K562 (cell line): ENCODE results near the gene PDZK1IP1. TPM values are rescaled to one million over a fixed set of nuclear protein-coding genes. Genes with fewer than 3 reads are reported as not detected.
A peak's percentile ranks its signal among the peaks of the same experiment; 100 is the strongest.

Experiments
- ARID1B ChIP-seq: fragments of 450-650 bp; IDR thresholded peaks from 2 replicates; pipeline ENCODE4 v1.6.1; 2016; ENCODE audit warnings: antibody characterized with exemption, mild to moderate bottlenecking, inconsistent platforms
- CEBPZ ChIP-seq: fragments of 150-350 bp; IDR thresholded peaks from 2 replicates; pipeline ENCODE4 v1.6.1; 2014; ENCODE audit warnings: low read depth, mild to moderate bottlenecking, low read length, borderline replicate concordance
- CTCF ChIP-seq, 3 experiments: IDR thresholded peaks in 2 of 3; conservative IDR thresholded peaks in 1 of 3; 2 replicates each; pipeline ENCODE4 v1.5.1; 2011 to 2012; ENCODE audit warnings: low read length in 3 of 3, mild to moderate bottlenecking in 3 of 3, control low read depth in 2 of 3, improper control_type of control experiment in 1 of 3, inconsistent platforms in 1 of 3, low read depth in 1 of 3, mixed read lengths in 1 of 3, moderate library complexity in 1 of 3; ENCODE audit not compliant: insufficient read depth in 2 of 3
- HDGF ChIP-seq: fragments of 450-650 bp; IDR thresholded peaks from 2 replicates; pipeline ENCODE4 v1.6.1; 2016
- IRF9 ChIP-seq: fragments of 450-650 bp; IDR thresholded peaks from 2 replicates; pipeline ENCODE4 v1.6.1; 2016; ENCODE audit warnings: missing biosample characterization, missing genetic modification characterization
- JUNB ChIP-seq: fragments of 450-650 bp; formaldehyde crosslinking; conservative IDR thresholded peaks from 2 replicates; pipeline ENCODE4 v1.4.0; 2020; ENCODE audit warnings: mild to moderate bottlenecking
- NR3C1 ChIP-seq: sonication (generic); formaldehyde crosslinking; IDR thresholded peaks from 2 replicates; pipeline ENCODE4 v1.8.1; 2022; ENCODE audit warnings: missing genetic modification reagents
- PHTF2 ChIP-seq: fragments of 250-450 bp; sonication (Bioruptor Pico); IDR thresholded peaks from 2 replicates; pipeline ENCODE4 v1.5.0; 2021; ENCODE audit warnings: mild to moderate bottlenecking
- PRPF4 ChIP-seq: fragments of 200-400 bp; formaldehyde crosslinking; IDR thresholded peaks from one replicate; pipeline ENCODE4 v1.6.1; 2017; ENCODE audit warnings: low read length, low read depth, mild to moderate bottlenecking; ENCODE audit not compliant: insufficient read depth, poor library complexity, severe bottlenecking
- ZNF165 ChIP-seq: fragments of 250-450 bp; sonication (Bioruptor Pico); IDR thresholded peaks from 2 replicates; pipeline ENCODE4 v1.4.0; 2020; ENCODE audit warnings: borderline replicate concordance
- ZNF274 ChIP-seq: IDR thresholded peaks from 2 replicates; pipeline ENCODE4 v1.6.1; 2011; ENCODE audit warnings: low read depth, mild to moderate bottlenecking, low read length, moderate library complexity, borderline replicate concordance
- ZNF347 ChIP-seq: fragments of 450-650 bp; formaldehyde crosslinking; IDR thresholded peaks from 2 replicates; pipeline ENCODE4 v1.4.0; 2020; ENCODE audit warnings: low read depth, mild to moderate bottlenecking, moderate library complexity
- ZNF778 ChIP-seq: fragments of 450-650 bp; formaldehyde crosslinking; IDR thresholded peaks from 2 replicates; pipeline ENCODE4 v1.4.0; 2020; ENCODE audit warnings: mild to moderate bottlenecking, moderate library complexity
- ZSCAN29 ChIP-seq: fragments of 450-650 bp; IDR thresholded peaks from 2 replicates; pipeline ENCODE4 v1.6.1; 2017
- polyA plus RNA-seq, 8 experiments: library from polyadenylated mRNA; depleted of rRNA in 4 of 8; stranded (reverse) in 5 of 8; unstranded in 3 of 8; fragments of >200 nt; fragmentation: Nextera tagmentation in 2 of 8; fragmentation: Illumina TruSeq in 1 of 8; extraction: Ambion mirVana in 2 of 8; extraction: Trizol in 1 of 8; gene quantifications; 2 replicates each; pipeline versions ENCODE4 v1.2.1 to v1.2.3, GENCODE V29; 2011 to 2014; ENCODE audit warnings: inconsistent platforms in 1 of 8, missing spikeins in 1 of 8
- total RNA-seq, 7 experiments: library from RNA; depleted of rRNA in 6 of 7; stranded (reverse); fragments of >200 nt in 6 of 7; fragmentation: Illumina TruSeq in 2 of 7; extraction: Trizol in 2 of 7; gene quantifications; 2 replicates each; pipeline versions ENCODE4 v1.2.1 to v1.2.3, GENCODE V29; 2011 to 2021; ENCODE audit warnings: low replicate concordance in 1 of 7
- TF ChIP-seq, protein P1 (sequence below): fragments of 450-650 bp; IDR thresholded peaks from 2 replicates; pipeline ENCODE4 v1.7.0; 2016; ENCODE audit warnings: borderline replicate concordance
- TF ChIP-seq, protein P2 (sequence below), 2 experiments: fragments of 450-650 bp in 1 of 2; IDR thresholded peaks; 2 replicates each; pipeline ENCODE4 v1.6.1; 2011 to 2017; ENCODE audit warnings: low read depth in 2 of 2, antibody characterized with exemption in 1 of 2, borderline replicate concordance in 1 of 2, low read length in 1 of 2, mild to moderate bottlenecking in 1 of 2, mixed read lengths in 1 of 2; ENCODE audit not compliant: control insufficient read depth in 1 of 2

PDZK1IP1 gene
- total and polyA plus RNA-seq, 9 of the 15 experiments (the other 6 are each of a cell fraction or from before 2014, with no cell fraction given): 0.17 to 0.68 (median 0.53) TPM; not detected in 2

DNA sequence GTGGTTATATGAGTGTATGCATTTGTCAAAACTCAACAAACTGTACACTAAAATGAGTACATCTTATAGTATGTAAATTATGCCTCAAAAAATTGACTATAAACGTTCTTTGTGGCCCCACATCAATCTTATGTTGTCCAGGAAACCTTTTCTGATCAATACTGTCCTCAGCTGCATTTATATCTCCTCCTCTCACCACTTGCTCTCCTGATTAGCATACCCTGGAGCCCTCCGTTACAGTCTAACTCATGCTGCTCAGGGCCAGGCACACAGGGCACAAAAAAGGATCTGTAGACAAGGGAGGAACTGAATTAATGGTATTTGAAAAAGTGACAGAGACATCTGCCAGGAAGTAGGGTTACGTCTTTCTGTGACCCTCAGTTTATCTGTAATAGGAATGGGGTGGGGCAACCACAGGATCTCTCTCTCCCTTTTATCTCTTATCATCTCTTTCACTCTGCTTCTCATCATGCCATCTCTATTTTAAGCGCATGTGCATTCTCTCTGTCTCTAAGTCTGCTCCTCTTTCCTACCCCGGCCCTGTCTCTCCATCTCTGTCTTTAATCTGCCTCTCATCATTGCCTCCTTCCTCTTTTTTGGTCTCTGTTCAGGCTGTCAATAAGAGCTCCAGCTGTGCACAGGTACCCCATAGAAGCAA is 49.2 kb upstream of the PDZK1IP1 start (continued):
- TF ChIP-seq CEBPZ (no peak), ZNF165 (no peak), PHTF2 (CRISPR knock-in tag) (no peak), ZNF274 (no peak), HDGF (no peak), JUNB (CRISPR knock-in tag) (no peak), NR3C1 (no peak), PRPF4 (no peak), ZNF347 (CRISPR knock-in tag) (no peak), IRF9 (tag) (no peak), ARID1B (peak; percentile 62), CTCF (IDR thresholded peaks at IDR 0.05 in 2 of 3, conservative IDR thresholded peaks at IDR 0.05 in 1 of 3; ENCODE audit: insufficient read depth in 2 of 3, low read depth in 1 of 3, low read length in 3 of 3) (no peak), ZSCAN29 (no peak), ZNF778 (CRISPR knock-in tag) (no peak)
- TF ChIP-seq, protein P1, sequence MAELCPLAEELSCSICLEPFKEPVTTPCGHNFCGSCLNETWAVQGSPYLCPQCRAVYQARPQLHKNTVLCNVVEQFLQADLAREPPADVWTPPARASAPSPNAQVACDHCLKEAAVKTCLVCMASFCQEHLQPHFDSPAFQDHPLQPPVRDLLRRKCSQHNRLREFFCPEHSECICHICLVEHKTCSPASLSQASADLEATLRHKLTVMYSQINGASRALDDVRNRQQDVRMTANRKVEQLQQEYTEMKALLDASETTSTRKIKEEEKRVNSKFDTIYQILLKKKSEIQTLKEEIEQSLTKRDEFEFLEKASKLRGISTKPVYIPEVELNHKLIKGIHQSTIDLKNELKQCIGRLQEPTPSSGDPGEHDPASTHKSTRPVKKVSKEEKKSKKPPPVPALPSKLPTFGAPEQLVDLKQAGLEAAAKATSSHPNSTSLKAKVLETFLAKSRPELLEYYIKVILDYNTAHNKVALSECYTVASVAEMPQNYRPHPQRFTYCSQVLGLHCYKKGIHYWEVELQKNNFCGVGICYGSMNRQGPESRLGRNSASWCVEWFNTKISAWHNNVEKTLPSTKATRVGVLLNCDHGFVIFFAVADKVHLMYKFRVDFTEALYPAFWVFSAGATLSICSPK: no peak
- TF ChIP-seq, protein P2, sequence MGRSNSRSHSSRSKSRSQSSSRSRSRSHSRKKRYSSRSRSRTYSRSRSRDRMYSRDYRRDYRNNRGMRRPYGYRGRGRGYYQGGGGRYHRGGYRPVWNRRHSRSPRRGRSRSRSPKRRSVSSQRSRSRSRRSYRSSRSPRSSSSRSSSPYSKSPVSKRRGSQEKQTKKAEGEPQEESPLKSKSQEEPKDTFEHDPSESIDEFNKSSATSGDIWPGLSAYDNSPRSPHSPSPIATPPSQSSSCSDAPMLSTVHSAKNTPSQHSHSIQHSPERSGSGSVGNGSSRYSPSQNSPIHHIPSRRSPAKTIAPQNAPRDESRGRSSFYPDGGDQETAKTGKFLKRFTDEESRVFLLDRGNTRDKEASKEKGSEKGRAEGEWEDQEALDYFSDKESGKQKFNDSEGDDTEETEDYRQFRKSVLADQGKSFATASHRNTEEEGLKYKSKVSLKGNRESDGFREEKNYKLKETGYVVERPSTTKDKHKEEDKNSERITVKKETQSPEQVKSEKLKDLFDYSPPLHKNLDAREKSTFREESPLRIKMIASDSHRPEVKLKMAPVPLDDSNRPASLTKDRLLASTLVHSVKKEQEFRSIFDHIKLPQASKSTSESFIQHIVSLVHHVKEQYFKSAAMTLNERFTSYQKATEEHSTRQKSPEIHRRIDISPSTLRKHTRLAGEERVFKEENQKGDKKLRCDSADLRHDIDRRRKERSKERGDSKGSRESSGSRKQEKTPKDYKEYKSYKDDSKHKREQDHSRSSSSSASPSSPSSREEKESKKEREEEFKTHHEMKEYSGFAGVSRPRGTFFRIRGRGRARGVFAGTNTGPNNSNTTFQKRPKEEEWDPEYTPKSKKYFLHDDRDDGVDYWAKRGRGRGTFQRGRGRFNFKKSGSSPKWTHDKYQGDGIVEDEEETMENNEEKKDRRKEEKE (IDR thresholded peaks at IDR 0.05; ENCODE audit: borderline replicate concordance in 1 of 2, control insufficient read depth in 1 of 2, low read depth in 2 of 2, low read length in 1 of 2): no peak
